NCI-H128 (cell line): ENCODE results near the gene GPR157.

Experiments
- DNase-seq: peaks from one replicate; lab custom pipeline; 2025; ENCODE audit not compliant: unreplicated experiment; lab: John Stamatoyannopoulos, UW

The GPR157 gene

DNA sequence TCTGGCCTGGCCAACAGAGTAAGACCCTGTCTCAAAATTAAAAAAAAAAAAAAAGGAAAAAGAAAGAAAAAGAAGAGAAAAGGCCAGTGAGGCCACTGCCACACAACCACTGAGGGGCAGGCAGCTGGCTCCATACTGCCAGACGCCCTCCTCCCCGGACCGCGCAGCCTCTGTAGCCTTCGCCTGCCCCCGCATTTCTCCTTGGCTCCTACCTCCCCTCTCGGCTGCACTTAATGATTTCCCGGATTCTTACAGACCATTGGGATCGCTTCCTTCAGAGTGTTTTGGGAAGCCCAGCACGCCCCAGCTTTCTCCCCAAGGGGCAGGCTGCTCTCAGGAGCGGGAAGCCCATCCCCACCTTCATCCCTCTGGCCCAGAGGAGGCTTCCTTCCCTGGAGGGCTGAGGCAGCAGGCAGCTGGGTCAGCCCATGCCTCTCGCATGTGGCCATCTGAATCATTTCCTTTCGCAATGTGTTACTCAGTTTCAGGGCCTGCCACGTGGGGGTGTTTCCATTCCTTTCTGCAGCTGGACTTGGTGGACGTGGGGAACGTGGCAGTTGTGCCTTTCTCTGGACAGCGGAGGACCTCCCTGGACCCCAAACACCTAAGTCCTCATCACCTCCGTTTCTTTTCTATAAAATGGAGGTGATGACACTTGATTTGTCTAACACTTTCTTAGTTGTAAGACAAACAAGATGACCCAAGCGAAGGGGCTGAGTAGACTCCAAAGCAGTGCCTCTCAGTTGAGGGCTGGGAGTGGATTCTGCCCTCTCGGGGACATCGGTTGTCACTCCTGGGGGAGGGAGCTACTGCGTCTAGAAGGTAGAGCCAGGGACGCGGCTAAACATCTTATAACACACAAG lies 61.7 kb downstream of the GPR157 start:
- DNase-seq: no peak

- DNase-seq: no peak
Measured at GRCh38 chr1:9065213-9065751, 63.6 kb downstream of the GPR157 start.

DNA sequence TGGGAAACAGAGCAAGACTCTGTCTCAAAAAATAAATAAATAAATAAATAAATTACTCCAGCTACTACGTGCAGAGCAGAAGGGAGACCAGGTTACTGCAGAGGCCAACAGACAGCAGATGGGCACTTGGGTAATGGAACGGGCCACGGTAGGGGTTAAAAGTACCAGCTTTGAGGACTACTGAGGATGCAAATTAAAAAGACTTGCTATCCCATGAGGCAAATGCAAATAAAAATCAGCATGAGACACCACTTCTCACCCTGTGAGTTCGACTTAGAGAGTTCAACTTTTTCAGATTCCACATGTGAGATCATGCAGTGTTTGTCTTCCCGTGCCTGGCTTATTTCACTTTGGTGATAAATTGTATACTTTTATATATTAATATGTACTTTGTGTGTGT lies 66.1 kb downstream of the GPR157 start:
- no peak for DNase-seq

GRCh38 chr1:9062021-9062471 lies 66.9 kb downstream of the GPR157 start:
- no peak for DNase-seq

DNA sequence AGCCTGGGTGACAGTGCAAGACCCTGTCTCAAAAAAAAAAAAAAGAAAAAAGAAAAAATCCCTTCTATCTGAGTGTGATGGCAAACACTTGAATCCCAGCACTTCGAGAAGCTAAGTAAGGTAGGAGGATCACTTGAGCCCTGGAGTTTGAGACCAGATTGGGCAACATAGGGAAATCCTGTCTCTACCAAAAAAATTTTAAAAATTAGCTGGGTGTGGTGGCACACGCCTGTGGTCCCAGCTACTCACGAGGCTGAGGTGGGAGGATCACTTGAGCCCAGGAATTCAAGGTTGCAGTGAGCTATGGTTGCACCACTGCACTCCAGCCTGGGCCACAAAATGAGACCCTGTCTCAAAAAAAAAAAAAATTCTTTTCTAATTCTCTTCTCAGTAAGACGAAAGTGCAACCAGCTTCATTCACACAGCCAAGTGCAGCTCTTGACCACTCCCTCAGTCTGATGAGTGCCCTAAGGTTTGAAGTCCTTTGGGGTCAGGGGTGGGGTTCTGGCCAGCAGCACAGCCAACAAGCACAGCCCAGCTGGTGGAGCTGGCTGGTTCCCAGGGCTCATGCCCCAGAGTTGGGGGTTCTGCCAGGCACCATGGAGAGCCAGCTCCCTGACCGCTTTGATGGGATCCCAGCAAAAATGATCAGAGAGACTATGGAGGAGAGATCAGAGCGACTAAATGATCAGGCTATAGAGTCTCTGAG lies 67.5 kb downstream of the GPR157 start:
- no peak for DNase-seq

GRCh38 chr1:9059891-9060744 lies 68.8 kb downstream of the GPR157 start:
- DNase-seq: no peak

- DNase-seq: no peak
Measured at GRCh38 chr1:9058465-9058864, 70.4 kb downstream of the GPR157 start.

GRCh38 chr1:9057851-9058250 lies 71.1 kb downstream of the GPR157 start:
- DNase-seq: no peak

GRCh38 chr1:9052272-9053049 lies 76.4 kb downstream of the GPR157 start:
- DNase-seq: no peak

DNA sequence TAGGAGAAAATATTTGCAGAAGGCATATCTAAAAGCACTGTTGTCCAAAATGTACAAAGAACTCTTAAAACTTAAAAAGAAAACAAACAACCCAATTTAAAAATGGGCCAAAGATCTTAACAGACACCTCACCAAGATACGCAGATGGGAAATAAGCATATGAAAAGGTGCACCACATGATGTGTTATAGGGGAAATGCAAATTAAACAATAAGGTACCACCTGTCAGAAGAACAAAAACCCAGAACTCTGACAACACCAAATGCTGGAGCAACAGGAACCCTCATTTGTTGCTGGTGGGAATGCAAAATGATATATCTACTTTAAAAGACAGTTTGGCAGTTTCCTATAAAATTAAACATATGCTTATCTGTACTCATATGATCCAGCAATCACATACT lies 77.5 kb downstream of the GPR157 start:
- no peak for DNase-seq

- no peak for DNase-seq
Measured at GRCh38 chr1:9050803-9051202, 78.1 kb downstream of the GPR157 start.
